HG03135 (cell line): ENCODE results near the gene ZBTB4.
"Not testable (repeated sequence)": the region's sequence is repeated elsewhere in the genome, so short reads cannot be mapped to it uniquely, and the experiment has no call there.

Source experiments
- ATAC-seq: cut with Tn5 transposase; IDR thresholded peaks from one replicate; pipeline ENCODE4 v1.9.1; 2021; ENCODE audit warnings: mild to moderate bottlenecking, moderate library complexity; ENCODE audit not compliant: unreplicated experiment

ZBTB4 gene

DNA sequence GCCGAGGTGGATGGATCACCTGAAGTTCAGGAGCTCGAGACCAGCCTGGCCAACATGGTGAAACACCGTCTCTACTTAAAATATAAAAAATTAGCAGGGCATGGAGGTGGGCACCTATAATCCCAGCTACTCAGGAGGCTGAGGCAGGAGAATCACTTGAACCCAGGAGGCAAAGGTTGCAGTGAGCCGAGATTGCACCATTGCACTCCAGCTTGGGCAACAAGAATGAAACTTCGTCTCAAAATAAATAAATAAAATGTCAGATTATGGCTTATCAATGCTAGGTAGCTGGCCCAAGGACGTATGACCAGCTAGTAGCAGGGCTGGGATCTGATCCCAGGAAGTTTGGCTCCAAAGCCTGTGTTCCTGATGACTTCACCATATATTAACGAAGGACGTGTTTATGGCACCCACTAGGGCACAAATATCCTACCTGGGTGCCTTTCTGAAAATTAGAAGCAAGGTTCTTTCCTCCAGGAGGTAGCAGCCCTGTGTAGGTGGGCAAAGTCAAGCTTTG, 8.9 kb downstream of the ZBTB4 start:
- ATAC-seq: not testable (repeated sequence)

- not testable (repeated sequence) for ATAC-seq
These were observed 9.6 kb downstream of the ZBTB4 start for GRCh38 chr17:7469843-7470242.

- ATAC-seq: no peak
These were observed 10.5 kb downstream of the ZBTB4 start for GRCh38 chr17:7468804-7469389.

- ATAC-seq: no peak
These were observed 11.1 kb downstream of the ZBTB4 start for GRCh38 chr17:7468290-7468689.

- ATAC-seq: no peak
These were observed 11.9 kb downstream of the ZBTB4 start for GRCh38 chr17:7467498-7467897.

DNA sequence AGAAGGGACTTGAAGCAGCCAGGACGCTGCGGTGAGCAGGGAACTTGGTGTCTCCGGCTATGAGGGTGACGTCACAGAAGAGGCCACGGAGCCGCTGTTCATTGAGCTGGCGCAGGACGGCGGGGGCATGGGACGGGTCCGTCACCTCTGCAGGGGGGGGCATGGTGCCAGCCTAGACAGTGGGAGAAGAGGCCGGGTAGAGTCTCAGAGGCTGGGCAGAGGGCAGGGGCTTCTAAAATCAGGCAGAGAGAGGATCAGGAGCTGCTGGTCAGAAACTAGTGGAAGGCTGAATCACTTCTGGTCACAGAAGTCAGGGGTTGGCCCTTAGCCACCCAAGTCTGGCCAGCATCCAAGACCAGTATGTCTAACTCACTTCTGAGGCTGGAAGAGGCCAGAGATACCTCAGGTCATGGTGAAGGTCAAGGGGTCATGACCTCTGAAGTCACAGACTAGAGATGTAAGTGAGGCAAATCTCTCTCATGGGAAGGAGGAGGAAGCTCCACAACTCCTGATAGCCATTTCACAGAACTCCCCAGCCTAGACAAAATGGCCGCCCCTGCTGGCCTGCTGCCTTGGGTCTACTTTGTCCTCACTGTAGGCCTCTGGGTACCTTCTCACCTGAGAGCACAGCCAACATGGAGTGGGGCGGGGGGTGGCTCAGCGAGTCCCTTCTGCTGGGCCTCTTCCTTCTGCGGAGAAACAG, 12.6 kb downstream of the ZBTB4 start:
- ATAC-seq: no peak

- ATAC-seq: no peak
These were observed 13.2 kb downstream of the ZBTB4 start for GRCh38 chr17:7466318-7466638.

DNA sequence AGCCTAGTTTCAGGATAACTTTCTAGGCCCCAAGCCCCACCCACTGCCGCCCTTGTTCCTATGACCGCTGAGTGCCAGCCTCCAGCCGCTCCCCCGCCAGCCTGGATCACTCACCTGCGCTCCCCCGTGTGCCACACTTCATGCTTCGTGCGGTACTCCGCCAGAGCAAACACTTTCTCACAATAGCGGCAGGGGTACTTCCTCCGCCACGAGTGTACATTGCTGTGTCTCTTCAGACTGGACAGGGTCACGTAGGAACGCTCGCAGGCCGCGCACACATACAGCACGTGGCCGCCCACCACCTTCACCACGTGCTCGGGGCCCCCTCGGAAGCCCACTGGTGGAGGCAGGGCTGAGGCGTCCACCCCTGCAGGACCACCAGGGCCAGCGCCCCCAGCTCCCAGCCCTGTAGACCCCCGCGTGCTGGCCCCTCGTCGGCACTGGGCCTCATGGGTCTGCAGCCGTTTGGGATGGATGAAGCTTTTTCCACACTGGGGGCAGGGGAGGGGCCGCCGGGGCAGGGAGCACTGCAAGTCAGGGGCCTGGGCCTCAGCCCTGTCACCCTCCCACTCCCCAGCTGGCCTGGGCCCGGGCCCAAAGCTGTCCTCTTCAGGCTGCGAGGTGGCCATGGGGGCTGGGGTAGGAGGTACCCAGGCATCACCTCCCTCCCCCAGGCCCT, 13.7 kb downstream of the ZBTB4 start:
- no peak for ATAC-seq

DNA sequence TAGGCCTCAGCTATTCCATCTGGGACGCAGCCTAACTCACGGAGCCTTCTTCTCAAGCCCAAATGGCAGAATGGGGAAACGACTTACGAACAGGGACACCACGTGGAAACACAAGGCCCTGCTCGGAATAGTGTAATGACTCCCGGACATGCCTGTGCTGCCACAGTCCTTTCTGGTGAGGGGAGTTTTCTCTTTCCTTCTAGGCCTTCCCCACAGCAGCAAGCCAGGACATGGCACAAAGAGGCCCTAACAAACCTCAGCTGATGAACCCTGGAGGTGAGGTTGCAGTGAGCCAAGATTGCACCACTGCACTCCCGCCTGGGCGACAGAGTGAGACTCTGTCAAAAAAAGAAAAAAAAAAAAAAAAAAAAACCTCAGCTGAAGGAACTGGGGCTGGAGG, 15.3 kb downstream of the ZBTB4 start:
- ATAC-seq: no peak

- ATAC-seq: no peak
These were observed 16.0 kb downstream of the ZBTB4 start for GRCh38 chr17:7463372-7463846.

DNA sequence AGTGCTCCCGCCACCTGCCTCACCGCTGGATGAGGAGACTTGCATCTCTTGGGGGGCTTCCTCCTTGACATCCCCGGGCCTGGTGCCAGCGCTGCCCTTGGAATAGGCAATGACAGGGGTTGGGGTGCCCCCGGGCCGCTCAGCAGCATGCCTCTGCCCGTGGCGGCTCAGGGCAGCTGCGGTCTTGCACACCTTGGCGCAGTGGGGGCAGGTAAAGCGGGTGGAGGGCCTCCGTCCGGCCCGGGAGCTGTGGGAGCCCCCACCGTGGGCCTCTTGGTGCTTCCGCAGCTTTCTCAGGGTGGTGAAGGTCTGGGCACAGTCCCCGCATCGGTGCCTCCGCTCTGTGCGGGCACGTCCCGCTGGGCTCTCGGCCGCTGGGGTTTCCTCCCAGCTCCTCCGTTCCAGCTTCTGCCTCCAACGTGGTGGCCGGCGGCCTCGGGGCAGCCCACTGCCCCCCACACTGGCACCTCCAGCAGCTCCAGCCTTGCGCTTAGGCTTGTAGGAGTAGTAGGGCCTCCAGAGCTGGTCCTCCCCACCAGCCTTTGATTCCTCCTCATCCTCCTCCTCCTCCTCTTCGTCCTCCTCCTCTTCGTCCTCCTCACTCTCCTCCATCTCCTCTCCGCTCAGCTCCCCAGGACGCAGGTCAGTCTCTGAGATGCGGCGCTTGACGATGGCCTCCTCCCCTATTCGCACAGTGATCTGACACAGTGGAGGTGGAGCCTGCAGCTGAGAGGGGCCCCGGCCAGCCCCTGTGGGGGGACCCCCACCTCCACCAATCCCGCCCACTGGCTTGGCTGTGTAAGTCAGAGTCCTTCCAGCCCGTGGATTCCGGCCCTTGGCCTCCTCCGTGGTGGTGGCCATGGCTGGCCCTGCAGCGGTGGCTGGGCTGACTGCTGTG, 16.7 kb downstream of the ZBTB4 start:
- ATAC-seq: no peak

- ATAC-seq: no peak
These were observed 18.4 kb downstream of the ZBTB4 start for GRCh38 chr17:7460850-7461660.

GRCh38 chr17:7459961-7460545, 19.4 kb downstream of the ZBTB4 start:
- ATAC-seq: no peak

DNA sequence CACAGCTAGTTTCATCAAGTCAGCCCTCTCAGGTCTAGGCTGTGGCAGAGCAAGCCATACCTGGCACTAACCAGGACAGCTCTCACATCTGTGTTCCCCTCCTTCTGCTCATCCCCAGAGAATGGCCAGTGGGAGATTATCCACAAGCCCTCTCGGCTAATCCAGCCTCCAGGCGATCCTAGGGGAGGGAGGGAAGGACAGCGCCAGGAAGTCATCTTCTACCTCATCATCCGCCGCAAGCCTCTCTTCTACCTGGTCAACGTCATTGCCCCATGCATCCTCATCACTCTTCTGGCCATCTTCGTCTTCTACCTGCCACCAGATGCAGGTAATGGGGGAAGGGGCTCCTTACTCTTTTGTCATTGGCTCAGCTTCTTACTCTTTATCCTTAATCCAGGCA, 31.0 kb downstream of the ZBTB4 start:
- no peak for ATAC-seq

GRCh38 chr17:7445619-7445968, 33.8 kb downstream of the ZBTB4 start:
- no peak for ATAC-seq

GRCh38 chr17:7444682-7445618, 34.5 kb downstream of the ZBTB4 start, which contains the start of gene CHRNB1:
TSS of gene CHRNB1 (plus strand) at chr17:7445061. CDS start at chr17:7445128, 67 bp downstream.
- no peak for ATAC-seq

DNA sequence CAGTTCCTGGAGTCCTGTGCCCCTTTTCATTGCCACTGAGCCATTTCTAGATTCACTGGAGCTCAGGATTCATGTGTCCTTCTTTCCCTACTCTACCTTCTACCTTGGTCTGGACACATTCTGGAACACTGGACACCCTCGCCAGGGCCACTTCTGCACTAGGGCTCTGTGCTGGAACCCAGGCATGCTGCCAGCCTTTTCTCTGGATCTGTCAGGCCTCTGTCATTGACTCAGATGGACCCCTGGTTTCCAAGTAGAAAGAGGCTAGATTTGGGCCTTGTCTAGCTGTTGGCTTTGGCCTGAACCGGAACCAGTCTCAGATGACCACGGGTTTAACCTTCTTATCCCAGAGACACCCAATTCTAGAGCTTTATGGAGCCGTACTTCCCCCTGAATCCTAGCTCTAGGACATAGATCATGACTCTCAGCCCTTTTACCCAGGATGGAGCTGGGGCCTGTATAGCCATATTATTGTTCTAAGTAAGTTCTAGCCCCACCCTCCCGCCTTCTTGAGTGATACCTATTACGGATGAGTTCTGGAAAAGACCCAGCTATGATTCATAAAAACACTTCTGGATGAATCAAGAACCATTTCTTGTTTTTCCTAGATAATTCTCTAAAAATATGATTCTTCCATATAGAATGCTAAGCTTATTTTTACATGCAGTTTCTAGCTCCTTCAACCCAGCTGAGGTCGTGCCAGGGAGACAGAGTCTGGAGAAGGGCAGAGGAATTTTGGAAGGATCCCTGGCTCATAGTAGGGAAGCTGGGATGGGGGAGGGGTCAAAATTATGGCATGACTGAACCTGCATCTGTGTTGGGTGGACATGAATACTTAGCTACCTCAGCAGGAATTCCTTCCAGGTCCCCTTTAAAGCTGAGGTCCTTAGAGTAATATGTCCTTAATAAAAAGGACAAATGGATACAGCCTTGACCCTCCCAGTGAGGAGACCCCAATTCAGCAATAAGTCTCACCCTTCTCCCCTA, 35.6 kb downstream of the ZBTB4 start:
- ATAC-seq: no peak

DNA sequence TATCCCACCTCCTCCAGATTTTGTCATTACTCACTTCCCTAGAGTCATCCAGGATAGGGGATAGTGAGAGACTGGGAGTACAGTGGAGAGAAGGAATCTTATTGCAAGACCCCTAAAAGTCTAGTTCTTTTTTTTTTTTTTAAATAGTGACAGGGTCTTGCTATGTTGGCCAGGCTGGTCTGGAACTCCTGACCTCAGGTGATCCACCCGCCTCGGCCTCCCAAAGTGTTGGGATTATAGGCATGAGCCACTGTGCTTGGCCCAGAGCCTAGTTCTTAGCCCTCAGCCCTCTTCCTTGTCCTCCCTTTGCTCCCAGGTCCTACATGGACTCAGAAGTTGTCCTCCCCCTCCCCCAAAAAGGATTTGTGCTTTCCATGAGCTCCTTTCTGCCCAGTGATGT, 37.3 kb downstream of the ZBTB4 start:
- ATAC-seq: no peak
